GM18861 (cell line): ENCODE data around the gene NT5C1B.

Experiments used
- ATAC-seq: cut with Tn5 transposase; IDR thresholded peaks from one replicate; pipeline ENCODE4 v1.9.1; 2021; ENCODE audit not compliant: unreplicated experiment

The NT5C1B gene

GRCh38 chr2:18552351-18553077 lies 36.9 kb downstream of the NT5C1B start:
- ATAC-seq, result no peak

- ATAC-seq, result no peak
Measured at GRCh38 chr2:18551623-18552022, 37.7 kb downstream of the NT5C1B start.

- ATAC-seq, result no peak
Measured at GRCh38 chr2:18551169-18551568, 38.2 kb downstream of the NT5C1B start.

DNA sequence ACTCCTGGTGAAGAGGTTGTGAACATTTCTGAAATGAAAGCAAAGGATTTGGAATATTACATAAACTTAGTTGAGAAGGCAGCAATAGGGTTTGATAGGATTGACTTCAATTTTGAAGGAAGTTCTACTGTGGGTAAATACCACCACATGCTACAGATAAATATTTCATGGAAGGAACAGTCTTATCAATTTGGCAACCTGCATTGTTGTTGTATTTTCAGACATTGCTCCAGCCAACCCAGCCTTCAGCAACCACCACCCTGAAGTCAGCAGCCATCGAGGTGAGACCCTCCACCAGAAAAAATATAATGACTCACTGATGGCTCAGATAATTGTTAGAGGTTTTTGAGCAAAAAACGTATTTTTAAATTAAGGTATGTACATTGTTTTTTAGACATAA lies 38.9 kb downstream of the NT5C1B start:
- ATAC-seq, result no peak

- no peak for ATAC-seq
Measured at GRCh38 chr2:18549083-18549482, 40.3 kb downstream of the NT5C1B start.

GRCh38 chr2:18548621-18549020 lies 40.7 kb downstream of the NT5C1B start:
- no peak for ATAC-seq

DNA sequence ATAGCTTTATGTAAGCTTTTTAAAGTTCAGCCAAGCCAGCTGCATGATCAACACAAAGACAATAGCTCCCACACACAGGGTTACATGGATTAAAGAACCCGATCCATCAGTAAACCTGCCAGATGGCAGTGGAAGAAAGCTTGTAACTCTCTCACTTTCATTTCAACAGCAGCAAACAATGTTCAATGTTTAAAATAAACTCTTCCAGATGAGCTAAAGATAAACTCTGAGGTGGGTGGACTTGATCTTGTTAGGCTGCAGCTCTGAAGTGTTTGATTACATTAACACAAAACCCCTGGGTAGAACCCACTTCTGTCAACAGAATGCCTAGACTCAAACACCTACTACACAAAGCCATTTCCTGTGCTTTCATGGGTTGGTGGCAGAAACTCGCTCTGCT lies 42.8 kb downstream of the NT5C1B start:
- no peak for ATAC-seq

GRCh38 chr2:18545384-18545783 lies 44.0 kb downstream of the NT5C1B start:
- ATAC-seq, result no peak

DNA sequence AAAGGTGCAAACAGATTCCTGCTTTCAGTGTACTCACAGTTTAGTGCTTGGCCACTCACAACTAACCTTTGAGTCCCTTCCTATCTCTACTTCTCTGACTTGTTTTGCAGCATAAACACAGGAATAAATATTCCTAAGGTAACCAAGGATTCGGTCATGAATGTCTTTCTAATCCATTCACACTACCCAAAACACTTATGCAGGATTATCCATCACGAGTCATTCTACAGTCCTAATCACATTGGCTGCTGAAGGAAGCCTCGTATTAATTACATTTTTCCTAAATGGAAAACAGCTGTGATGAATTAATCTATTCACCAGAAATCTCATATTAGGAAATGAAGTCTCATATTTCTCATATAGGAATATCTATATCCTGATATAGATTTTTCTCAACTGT lies 45.2 kb downstream of the NT5C1B start:
- no peak for ATAC-seq

DNA sequence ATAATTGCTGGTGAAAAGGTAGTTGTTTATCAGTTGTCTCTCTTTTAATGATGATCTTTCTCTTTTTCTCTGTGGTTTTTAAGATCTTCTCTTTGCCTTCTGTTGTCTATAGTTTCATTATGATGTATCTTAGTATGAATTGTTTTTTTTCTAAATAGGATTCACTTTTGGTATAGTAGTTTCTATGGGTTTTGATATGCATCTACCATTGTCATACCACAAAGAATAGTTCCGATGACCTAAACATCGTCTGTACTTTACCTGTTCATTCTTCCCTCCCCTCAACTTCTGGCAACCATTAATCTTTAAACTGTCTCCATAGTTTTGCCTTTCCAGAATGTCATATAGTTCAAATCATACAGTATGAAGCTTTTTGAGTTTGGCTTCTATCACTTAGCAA lies 48.5 kb downstream of the NT5C1B start:
- ATAC-seq, result no peak

DNA sequence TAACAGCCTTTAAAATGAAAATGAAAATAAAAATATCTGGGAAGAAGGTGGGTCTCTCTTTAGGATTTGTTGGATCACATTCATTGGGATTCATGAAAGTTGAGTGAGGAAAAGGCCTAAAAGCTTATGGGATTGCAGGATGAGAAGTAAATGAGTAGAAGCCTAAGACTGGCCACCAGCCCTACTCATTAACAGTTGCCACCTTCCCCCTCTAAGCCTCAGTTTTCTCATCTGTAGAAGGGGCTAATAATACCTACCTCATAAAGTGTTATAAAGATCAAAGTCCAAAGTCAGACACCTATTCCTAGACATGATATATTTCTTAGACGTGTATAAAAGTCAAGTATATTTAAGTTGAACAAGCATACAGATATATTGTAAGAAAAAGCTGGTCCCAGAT lies 52.7 kb downstream of the NT5C1B start:
- ATAC-seq, result no peak

DNA sequence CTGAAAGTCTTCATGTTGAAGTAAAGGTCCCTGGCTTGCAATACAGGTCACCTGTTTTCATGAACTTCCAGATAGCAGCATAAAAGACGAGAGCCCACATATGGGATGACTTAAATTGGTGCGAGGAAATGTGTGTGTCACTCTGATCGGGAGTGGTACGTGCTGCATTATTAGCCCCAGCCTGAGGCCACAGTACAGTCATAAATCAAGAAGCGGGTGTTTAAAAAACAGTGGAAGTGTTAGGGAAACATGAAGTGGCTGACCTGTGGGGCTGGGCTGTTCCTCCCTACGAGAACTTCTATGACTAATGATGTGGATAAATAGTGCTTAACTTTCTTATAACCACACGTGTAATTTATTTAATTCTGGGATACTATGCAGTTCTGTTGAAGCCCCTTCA lies 53.3 kb downstream of the NT5C1B start:
- no peak for ATAC-seq

DNA sequence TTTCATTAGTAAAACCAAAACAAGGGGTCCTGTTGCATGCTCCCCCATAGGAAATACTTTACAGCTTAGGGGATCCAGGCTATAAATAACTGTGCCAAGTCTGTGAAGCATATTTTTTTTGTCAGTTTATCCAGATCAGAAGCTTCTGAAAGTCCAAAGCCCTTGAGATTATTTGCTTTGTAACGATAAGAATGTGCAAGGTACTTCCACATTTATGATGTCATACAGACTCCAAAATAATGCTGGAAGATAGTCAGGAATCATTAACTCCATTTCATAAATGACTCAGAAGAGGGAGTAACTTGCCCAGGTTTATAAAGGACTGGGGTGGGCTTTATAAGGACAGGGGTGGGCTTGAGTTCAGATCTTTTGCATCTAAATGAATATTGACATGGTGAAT lies 58.2 kb downstream of the NT5C1B start:
- no peak for ATAC-seq

- no peak for ATAC-seq
Measured at GRCh38 chr2:18527822-18528221, 61.5 kb downstream of the NT5C1B start.

DNA sequence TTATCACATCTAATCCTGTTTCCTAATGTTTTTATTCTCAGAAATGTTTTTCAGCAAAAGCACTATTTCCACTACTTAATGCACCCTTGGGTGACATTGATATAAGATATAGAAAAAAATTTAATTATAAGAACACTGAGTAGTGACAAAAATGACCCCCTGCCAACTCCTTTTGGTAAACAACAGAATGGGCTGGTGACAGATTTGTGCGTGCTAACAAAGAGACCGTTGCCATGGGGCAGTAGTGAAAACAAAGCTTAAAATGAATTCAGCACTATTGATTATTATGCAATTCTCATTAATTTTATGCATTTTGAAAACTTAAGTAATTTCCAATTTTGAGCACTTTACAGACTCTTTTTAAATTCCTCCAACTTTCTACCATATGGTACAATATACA lies 62.0 kb downstream of the NT5C1B start:
- no peak for ATAC-seq

GRCh38 chr2:18526429-18526828 lies 62.9 kb downstream of the NT5C1B start:
- no peak for ATAC-seq

- no peak for ATAC-seq
Measured at GRCh38 chr2:18525852-18526251, 63.5 kb downstream of the NT5C1B start.

DNA sequence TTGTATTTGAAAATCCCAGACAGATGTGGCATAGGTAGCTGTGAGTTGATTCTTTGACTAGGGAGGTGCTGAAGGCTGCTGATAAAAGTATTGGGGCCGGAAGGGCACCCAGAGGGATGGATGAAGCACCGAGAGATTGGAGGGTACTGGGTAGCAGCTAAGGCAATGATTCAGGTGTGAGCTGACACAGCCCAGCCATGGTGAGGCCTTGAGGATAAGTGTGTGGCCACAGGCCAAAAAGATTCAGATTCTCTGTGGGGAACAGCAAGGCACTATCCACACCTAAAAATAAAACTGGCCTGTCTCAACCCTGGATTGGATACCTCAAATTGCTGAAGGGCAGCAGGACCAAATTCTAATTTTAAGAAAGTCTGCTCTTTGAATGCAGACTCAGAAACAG lies 64.1 kb downstream of the NT5C1B start:
- ATAC-seq, result no peak

DNA sequence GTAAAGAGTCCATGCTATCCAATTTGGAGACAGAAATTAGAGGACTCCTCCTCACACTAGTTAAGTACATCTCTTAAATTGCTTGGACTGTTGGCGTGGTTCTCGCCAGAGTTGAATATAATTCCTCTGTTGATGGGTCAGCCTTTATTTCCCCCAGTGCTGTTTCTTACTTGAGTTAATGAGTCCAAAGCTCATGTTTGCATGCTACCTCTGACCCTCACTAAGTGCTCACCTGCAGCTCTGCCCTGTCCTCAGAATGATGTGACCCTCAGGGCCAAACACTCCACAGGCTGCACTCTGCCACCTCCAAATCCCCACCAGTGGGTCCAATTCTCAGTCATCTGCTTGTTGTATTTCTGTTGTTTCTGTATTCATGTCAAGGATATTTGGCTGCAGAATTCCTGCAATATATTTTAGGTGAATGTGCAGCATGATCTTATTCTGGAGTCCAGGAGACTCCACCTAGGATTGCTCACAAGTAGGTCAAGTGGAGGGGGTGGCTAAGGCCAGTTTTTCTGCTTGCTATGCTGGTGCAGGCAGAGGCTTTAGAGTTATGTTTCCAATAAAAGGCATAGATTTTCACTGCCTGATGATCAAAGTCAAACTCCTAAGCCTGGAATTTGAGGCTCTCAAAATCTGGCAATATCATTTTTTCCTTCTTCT lies 66.8 kb downstream of the NT5C1B start:
- no peak for ATAC-seq

GRCh38 chr2:18520451-18521425 lies 68.6 kb downstream of the NT5C1B start:
- ATAC-seq, result peak; percentile 64

DNA sequence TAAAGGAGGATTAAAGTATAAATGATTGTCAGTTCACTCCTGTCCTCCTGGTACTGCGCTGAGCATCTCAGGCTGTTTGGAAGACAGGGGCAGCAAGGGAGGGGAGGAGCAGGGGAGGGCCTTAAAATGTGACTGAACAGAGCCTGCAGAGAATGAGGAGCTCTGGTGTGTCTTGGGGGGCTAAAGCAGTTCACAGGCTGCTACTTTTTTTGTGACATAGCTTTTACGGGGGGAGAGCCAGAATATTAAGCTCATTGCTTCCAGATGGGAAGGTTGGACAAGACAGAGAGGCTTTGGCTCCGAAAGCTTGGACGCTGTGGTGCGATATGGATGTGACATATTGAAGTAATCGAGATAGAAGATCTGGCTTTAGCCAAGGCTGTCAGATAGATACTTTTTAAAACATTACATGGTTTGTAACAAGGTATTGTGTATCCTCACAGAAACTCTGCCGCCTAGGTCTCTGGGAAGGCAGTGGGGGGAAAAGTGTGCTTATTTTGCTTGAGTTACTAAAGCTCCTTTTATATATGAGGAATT lies 69.4 kb downstream of the NT5C1B start:
- no peak for ATAC-seq
